Peyer's patch (tissue), 4 donors: ENCODE measurements around the gene ERLEC1.

Experiments
- CTCF ChIP-seq, 6 experiments: fragments of 450-650 bp in 4 of 6; fragments of 200-600 bp in 2 of 6; sonication (generic) in 1 of 6; IDR thresholded peaks; one replicate each; pipeline ENCODE4 v1.5.1; 2017 to 2019; ENCODE audit warnings: antibody characterized with exemption in 6 of 6, mild to moderate bottlenecking in 3 of 6, moderate library complexity in 1 of 6
- POLR2A ChIP-seq, 2 donors: fragments of 450-650 bp; IDR thresholded peaks; one replicate each; pipeline ENCODE4 v1.5.1; 2017; ENCODE audit warnings: antibody characterized with exemption in 2 of 2, mild to moderate bottlenecking in 2 of 2, moderate library complexity in 2 of 2

GRCh38 chr2:53780056-53780455 lies 6.8 kb upstream of the ERLEC1 start:
- no peak for TF ChIP-seq CTCF (IDR thresholded peaks at IDR 0.05)
- TF ChIP-seq POLR2A (IDR thresholded peaks at IDR 0.05), result no peak
